ENCODE measurements around the gene FSTL4. TPM values are rescaled to one million over a fixed set of nuclear protein-coding genes. Genes with fewer than 3 reads are reported as not detected.

The FSTL4 gene
- total RNA-seq, 1 donor from 2014 or later, result 14.3 TPM

DNA sequence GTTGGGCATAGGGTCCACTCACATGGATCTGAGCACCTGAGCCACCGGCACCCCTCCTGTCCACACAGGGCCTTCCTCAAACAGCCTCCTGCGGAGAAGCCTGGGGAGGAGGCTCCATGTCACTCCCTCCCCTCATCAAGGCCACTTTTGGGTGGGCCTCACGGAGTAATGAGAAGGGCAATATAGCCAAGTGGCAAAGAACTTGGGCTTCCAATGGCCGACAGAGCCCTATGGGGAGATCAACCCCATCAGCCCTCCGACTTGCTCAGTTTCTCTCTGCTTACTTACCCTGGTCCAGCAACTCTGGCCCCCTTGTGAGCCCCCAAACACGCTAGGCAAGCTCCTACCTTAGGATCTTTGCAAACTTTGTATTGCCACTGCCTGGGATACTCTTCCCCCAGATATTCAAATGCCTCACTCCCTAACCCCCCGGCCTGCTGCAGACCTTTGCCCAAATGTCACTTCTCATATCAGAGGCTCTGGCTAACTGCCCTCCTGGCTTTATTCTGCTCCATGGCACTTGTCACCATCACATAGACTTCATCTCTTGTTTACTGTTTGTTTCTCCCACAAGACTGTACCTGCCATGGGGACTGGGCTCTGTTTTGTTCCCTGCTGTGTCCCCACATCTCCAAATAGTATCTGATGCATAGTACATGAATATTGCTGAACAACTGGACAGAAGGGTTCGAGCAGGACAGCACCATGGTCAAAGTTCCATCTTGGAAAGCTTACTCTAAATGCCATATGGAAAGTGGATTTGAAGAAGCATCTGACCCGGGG lies 220.8 kb downstream of the FSTL4 start:
- no peak for TF ChIP-seq CTCF (IDR thresholded peaks at IDR 0.05; ENCODE audit: unreplicated experiment)
- peak in 1 of 2 experiments; percentile 24 for DNase-seq (ENCODE audit: low spot score in 2 of 2, unreplicated experiment in 2 of 2)
- Mint-ChIP-seq H3K27me3 (ENCODE audit: low read depth) (peaks cover 2% of the 10 kb centered on the region), H3K4me1 (peaks cover 19% of the 10 kb centered on the region), H3K36me3 (no peaks in the 10 kb centered on the region), H3K27ac (no peak overlapping the region), H3K4me3 (no peak overlapping the region), H3K9me3 (no peaks in the 10 kb centered on the region)

DNA sequence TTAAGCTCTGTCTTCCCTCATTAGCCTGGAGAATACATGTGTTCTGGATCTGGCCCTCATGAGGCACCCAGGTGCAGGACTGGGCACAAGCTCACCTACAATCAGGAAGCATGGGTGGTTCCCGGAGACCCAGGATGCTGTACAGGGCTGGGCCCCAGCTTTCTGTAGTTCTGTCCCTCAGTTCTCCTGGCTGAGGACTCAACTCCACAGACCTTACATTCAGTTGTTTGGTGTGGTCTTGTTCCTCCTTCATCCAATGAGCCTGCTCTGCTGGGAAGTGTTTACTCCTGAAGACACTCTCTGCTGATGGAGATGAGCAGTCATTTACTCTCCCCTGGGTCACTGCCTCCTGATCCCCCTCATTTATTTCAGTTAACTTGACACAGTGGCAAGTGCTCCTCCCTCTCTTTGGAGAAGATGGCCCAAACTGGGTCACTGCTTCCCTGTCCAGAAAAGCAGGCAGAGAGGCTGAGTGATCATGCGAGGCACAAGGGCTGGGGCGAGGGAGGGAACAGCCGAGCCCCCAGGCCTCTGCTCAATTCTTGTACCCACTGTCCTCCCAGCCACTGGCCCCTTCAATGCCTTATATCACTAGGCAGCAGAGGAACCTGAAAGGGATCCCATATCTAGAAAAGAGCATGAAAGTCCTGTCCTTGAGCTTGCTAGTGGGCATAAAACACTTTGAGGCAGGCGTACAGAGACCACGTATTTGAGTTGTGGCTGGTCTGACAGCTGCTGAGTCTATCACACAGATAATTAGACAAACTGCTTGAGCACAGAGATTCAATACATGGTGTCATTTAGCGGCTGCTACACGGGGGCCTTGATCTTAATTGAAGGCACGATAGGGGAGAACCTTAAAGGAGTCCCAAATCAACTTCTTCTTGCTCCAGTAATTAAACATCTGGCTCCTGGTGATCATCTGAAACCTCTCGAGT lies 221.7 kb downstream of the FSTL4 start:
- peak in 1 of 2 experiments; percentile 27 for DNase-seq (ENCODE audit: low spot score in 2 of 2, unreplicated experiment in 2 of 2)
- H3K4me1 Mint-ChIP-seq, result peaks cover 15% of the 10 kb centered on the region
- H3K27ac Mint-ChIP-seq, result no peak overlapping the region
- no peaks in the 10 kb centered on the region for H3K9me3 Mint-ChIP-seq
- H3K36me3 Mint-ChIP-seq, result no peaks in the 10 kb centered on the region
- no peak for TF ChIP-seq CTCF (IDR thresholded peaks at IDR 0.05; ENCODE audit: unreplicated experiment)
- no peak overlapping the region for H3K4me3 Mint-ChIP-seq
- H3K27me3 Mint-ChIP-seq (ENCODE audit: low read depth), result peaks cover 5% of the 10 kb centered on the region

DNA sequence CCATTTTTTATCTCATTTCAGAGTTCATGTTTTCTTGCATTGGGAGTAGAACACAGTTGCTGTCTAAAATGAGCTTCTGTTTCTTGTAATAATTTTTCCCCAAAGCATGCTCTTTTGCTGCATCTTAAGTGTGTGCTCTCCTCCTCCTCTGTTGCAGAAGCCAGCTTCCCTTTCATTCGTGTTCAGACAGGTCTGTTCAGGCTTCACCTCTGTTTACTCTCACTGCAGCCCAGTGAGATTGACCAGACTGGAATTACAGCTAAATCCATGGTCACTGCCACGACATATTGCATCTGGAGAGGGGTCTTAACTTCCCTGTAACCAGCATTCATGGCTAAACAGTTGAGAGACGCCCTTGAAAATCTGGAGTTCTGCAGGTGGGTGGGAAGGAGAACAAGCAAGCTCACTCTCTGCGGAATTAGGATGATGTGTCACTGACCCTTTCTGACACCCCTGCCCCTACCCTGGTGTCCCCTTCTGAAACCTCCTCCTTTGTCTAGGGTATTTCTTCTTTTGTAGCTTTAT lies 223.2 kb downstream of the FSTL4 start:
- DNase-seq (ENCODE audit: low spot score in 2 of 2, unreplicated experiment in 2 of 2), result peak in 1 of 2 experiments; percentile 17
- H3K4me1 Mint-ChIP-seq, result peaks cover 15% of the 10 kb centered on the region
- H3K36me3 Mint-ChIP-seq, result no peaks in the 10 kb centered on the region
- peak overlapping the region; percentile 14 for H3K27ac Mint-ChIP-seq
- no peaks in the 10 kb centered on the region for H3K9me3 Mint-ChIP-seq
- peaks cover 5% of the 10 kb centered on the region for H3K27me3 Mint-ChIP-seq (ENCODE audit: low read depth)
- no peak overlapping the region for H3K4me3 Mint-ChIP-seq
- no peak for TF ChIP-seq CTCF (IDR thresholded peaks at IDR 0.05; ENCODE audit: unreplicated experiment)

DNA sequence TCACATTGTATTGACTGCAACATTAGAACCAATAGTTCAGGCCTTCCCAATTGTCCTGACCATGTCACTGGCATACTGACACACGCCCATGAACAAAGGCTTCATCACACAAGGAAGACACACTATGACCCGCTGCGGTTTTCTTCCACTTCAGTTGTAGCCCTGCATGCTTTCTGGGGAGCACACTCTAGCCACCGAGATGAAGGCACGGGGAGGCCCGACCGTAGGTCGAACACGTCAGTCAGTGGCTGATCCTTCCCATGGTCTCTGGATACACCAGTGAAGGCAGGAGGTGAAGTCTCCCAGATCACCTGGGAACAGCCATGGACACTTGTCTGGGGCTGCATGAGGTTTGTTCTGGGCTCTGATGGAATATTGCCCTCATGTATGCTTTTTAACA lies 224.7 kb downstream of the FSTL4 start:
- TF ChIP-seq CTCF (IDR thresholded peaks at IDR 0.05; ENCODE audit: unreplicated experiment), result no peak
- no peaks in the 10 kb centered on the region for H3K9me3 Mint-ChIP-seq
- H3K27me3 Mint-ChIP-seq (ENCODE audit: low read depth), result peaks cover 5% of the 10 kb centered on the region
- no peak for DNase-seq (ENCODE audit: low spot score in 2 of 2, unreplicated experiment in 2 of 2)
- H3K27ac Mint-ChIP-seq, result no peak overlapping the region
- H3K4me1 Mint-ChIP-seq, result peaks cover 25% of the 10 kb centered on the region
- H3K4me3 Mint-ChIP-seq, result no peak overlapping the region
- H3K36me3 Mint-ChIP-seq, result no peaks in the 10 kb centered on the region

GRCh38 chr5:133387091-133387490 lies 225.2 kb downstream of the FSTL4 start:
- H3K27ac Mint-ChIP-seq, result no peak overlapping the region
- peaks cover 26% of the 10 kb centered on the region for H3K4me1 Mint-ChIP-seq
- no peaks in the 10 kb centered on the region for H3K9me3 Mint-ChIP-seq
- no peak overlapping the region for H3K4me3 Mint-ChIP-seq
- no peak for TF ChIP-seq CTCF (IDR thresholded peaks at IDR 0.05; ENCODE audit: unreplicated experiment)
- DNase-seq (ENCODE audit: low spot score in 2 of 2, unreplicated experiment in 2 of 2), result no peak
- H3K36me3 Mint-ChIP-seq, result no peaks in the 10 kb centered on the region
- peaks cover 7% of the 10 kb centered on the region for H3K27me3 Mint-ChIP-seq (ENCODE audit: low read depth)
